ENCODE data around the gene ADAMTSL2.

ADAMTSL2 gene

DNA sequence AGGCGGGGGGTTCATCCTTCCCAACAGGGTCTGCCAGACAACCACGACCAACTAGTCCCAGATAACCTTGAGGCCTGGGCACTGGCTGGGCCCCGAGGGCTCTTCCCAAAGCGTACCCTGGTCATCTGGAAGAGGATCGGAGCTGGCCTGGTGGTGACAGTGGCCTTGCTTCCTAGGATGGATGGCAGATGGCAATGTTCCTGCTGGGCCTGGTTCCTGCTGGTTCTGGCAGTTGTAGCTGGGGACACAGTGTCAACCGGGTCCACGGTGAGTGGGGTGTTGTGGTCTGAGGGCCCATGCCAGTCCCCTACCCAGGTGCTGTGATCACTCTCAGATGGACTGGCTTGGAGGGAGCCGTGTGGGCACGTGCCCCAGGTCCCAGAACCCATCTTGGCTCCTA lies 2.0 kb downstream of the ADAMTSL2 start:
- no peak for DNase-seq

- no peak for DNase-seq
Measured at GRCh38 chr9:133537257-133537656, 2.8 kb downstream of the ADAMTSL2 start.

DNA sequence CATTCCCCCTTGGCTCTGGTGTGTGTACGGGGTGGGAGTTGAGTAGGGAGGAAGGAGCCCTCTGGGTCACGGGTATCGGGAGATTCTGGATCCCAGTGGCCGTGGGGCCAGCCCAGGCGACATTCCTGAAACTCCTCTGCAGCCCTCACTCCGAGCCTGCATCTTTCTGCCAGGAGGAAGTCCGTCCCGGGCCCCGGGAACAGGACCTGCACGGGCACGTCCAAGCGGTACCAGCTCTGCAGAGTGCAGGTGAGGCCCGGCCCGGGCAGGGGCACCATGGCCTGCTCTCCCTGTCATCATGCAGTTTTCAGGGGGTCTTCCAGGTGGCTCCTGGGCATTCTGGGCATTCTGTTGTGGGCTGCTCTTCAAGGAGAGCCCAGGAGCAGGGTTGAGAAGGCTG lies 3.7 kb downstream of the ADAMTSL2 start:
- DNase-seq = no peak

GRCh38 chr9:133538851-133539833 lies 4.6 kb downstream of the ADAMTSL2 start:
- DNase-seq = no peak

GRCh38 chr9:133539991-133540697 lies 5.6 kb downstream of the ADAMTSL2 start:
- no peak for DNase-seq

DNA sequence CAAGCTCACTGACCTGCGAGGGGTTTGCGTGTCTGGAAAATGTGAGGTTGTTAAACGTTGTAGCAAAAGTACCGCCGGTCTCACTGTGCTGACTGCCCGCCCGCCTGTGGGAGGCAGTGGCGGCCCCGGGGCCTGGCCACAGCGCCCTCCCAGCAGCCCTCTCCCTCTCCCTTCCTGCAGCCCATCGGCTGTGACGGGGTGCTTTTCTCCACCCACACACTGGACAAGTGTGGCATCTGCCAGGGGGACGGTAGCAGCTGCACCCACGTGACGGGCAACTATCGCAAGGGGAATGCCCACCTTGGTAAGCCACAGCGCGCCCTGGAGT lies 6.2 kb downstream of the ADAMTSL2 start:
- DNase-seq = no peak

DNA sequence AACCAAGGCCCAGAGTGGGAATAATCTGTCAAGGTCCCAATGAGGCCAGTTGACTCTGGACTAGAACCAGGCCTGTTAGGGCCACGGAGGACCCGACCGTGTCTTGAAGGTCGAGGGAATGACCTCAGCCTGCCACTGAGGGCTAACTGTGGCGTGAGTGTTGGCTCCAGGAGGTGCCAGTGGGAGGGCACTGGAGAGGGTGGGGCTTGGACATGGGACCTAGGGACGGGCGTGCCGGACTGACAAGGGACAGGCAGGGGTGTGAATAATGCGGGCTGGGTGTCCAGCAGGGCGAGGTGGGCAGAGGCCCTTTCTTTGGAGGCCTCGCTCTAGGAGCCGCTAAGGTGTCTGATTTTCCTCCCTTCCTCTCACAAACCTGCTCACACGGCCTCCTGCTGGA lies 7.5 kb downstream of the ADAMTSL2 start:
- no peak for DNase-seq

GRCh38 chr9:133543772-133544467 lies 9.4 kb downstream of the ADAMTSL2 start:
- no peak for DNase-seq

- no peak for DNase-seq
Measured at GRCh38 chr9:133545494-133546286, 11.2 kb downstream of the ADAMTSL2 start.

GRCh38 chr9:133546287-133546680 lies 11.8 kb downstream of the ADAMTSL2 start:
- no peak for DNase-seq

DNA sequence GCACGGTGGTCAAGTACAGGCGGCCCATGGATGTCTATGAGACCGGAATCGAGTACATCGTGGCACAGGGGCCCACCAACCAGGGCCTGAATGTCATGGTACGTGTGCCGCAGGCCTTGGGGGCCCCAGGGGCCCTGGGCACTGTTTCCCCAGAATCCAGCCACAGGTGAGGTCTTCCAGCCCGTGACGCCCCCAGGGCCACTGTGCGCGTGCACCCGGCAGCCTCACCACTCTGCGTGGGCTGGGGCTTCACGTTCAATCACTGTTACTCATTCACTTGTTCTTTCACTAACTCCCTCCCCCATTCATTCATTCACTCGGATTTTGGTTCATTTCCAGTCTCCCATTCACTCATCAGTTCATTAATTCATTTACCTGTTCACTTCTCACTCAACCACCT lies 12.6 kb downstream of the ADAMTSL2 start:
- no peak for DNase-seq

GRCh38 chr9:133551446-133551845 lies 16.9 kb downstream of the ADAMTSL2 start:
- no peak for DNase-seq

- DNase-seq = no peak
Measured at GRCh38 chr9:133552236-133552635, 17.7 kb downstream of the ADAMTSL2 start.

DNA sequence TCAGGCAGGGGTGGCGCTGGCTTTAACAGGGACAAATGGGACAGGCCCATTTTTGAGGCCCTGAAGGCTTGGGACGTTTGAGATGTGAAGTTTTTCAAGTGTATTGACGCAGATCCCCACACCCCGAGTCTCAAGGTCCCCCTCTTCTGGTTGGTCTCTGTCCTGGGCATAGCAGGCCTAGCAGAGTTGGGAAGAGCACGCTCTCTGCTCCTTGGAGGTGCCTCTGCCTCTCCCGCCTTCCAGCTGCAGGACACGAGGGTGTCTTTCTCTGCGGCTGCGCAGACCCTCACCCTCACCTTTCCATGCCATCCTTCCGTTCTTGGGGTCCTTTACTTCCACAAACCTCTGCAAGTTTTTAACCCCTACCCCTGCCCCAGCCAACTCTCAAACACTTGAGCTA lies 18.6 kb downstream of the ADAMTSL2 start:
- no peak for DNase-seq

DNA sequence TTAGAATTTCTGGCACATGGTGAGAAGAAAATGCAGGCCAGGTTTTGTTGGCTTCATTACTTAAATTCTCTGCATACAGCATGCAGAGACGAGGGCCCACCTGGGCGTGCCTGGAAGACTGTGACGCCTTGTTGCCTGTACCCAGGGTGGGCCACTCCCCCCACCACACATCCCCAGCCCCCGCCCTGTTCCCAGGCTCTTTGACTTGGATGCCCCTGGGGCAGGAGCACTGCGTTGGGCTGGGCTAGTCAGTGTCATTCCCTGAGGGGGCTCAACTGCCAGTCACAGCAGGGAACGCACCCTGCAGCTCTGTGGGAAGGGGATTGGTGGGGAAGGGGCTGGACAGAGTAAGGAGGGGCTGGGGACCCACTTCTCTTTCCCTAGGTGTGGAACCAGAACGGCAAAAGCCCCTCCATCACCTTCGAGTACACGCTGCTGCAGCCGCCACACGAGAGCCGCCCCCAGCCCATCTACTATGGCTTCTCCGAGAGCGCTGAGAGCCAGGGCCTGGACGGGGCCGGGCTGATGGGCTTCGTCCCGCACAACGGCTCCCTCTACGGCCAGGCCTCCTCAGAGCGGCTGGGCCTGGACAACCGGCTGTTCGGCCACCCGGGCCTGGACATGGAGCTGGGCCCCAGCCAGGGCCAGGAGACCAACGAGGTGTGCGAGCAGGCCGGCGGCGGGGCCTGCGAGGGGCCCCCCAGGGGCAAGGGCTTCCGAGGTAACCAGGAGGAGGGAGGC lies 19.6 kb downstream of the ADAMTSL2 start:
- no peak for DNase-seq

GRCh38 chr9:133554729-133555128 lies 20.2 kb downstream of the ADAMTSL2 start:
- DNase-seq = no peak

DNA sequence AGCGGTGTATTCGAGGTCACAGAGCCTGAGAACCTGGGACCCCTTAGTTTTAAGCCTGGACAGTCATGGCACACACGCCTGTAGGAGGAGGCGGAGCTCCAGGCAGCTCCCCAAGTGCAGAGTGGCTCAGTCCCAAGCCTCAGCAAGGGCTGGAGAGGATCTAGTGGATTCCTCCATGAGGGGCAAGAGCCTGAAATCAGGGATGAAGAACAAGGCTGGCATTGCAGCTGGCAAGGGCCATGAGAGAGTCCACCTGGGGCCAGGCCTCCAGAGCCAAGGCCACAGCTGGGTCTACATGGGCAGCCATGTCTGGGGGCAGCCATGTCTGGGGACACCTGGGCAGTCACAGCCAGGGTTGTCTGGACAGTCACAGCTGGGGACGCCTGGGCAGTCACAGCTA lies 21.9 kb downstream of the ADAMTSL2 start:
- DNase-seq = no peak

- no peak for DNase-seq
Measured at GRCh38 chr9:133557581-133557980, 23.1 kb downstream of the ADAMTSL2 start.

- DNase-seq = no peak
Measured at GRCh38 chr9:133558191-133559126, 24.0 kb downstream of the ADAMTSL2 start.

DNA sequence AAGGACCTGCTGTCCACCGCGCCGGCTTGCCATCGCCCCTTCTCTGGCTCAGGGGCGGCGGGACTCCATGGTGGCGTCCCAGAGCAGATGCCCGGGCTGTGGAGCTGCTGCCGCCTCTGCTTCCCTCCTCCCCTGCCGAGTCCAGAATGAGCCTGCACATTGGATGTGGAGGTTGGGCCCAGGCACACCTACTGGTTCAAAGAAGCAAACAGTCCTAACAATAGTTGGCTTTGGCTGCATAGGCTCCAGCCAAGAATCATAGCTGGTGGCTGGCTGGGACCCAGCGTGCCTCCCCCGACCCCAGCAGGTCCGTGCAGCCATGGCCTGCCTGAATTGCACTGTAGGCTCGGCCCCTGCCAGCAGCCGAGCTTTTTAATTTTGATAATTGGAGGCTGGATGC lies 25.8 kb downstream of the ADAMTSL2 start:
- no peak for DNase-seq

- no peak for DNase-seq
Measured at GRCh38 chr9:133560944-133561343, 26.4 kb downstream of the ADAMTSL2 start.
